K562 (cell line): ENCODE results near the gene TRNAU1AP.

ENCODE experiments used
- CTCF ChIP-seq, 3 experiments: IDR thresholded peaks in 2 of 3; conservative IDR thresholded peaks in 1 of 3; 2 replicates each; pipeline ENCODE4 v1.5.1; 2011 to 2012; ENCODE audit warnings: low read length in 3 of 3, mild to moderate bottlenecking in 3 of 3, control low read depth in 2 of 3, improper control_type of control experiment in 1 of 3, inconsistent platforms in 1 of 3, low read depth in 1 of 3, mixed read lengths in 1 of 3, moderate library complexity in 1 of 3; ENCODE audit not compliant: insufficient read depth in 2 of 3
- FOXK1 ChIP-seq: sonication (generic); formaldehyde crosslinking; IDR thresholded peaks from 2 replicates; pipeline ENCODE4 v1.8.0; 2022; ENCODE audit warnings: missing genetic modification reagents, mild to moderate bottlenecking, borderline replicate concordance
- GABPA ChIP-seq: fragments of 200-800 bp; sonication (Bioruptor generic); conservative IDR thresholded peaks from 2 replicates; pipeline ENCODE4 v1.6.1; 2016; ENCODE audit warnings: low read depth, missing genetic modification characterization, missing compliant biosample characterization
- L3MBTL2 ChIP-seq: fragments of 450-650 bp; IDR thresholded peaks from 2 replicates; pipeline ENCODE4 v1.6.1; 2016; ENCODE audit warnings: mild to moderate bottlenecking, moderate library complexity
- MYC ChIP-seq, 2 experiments: fragments of 250-450 bp in 1 of 2; sonication (Bioruptor Pico) in 1 of 2; IDR thresholded peaks; 2 replicates each; pipeline versions ENCODE4 v1.5.1 to v1.6.1; 2012 to 2021; ENCODE audit warnings: low read depth in 2 of 2, borderline replicate concordance in 1 of 2, improper control_type of control experiment in 1 of 2, low read length in 1 of 2, mild to moderate bottlenecking in 1 of 2, moderate library complexity in 1 of 2
- NCOA6 ChIP-seq: fragments of 450-650 bp; IDR thresholded peaks from 2 replicates; pipeline ENCODE4 v1.6.1; 2017; ENCODE audit warnings: mild to moderate bottlenecking
- NRF1 ChIP-seq, 2 experiments: fragments of 450-650 bp; IDR thresholded peaks in 1 of 2; conservative IDR thresholded peaks in 1 of 2; 2 replicates each; pipeline ENCODE4 v1.6.1; 2014; ENCODE audit warnings: mild to moderate bottlenecking in 2 of 2
- PHF20 ChIP-seq: fragments of 450-650 bp; IDR thresholded peaks from 2 replicates; pipeline ENCODE4 v1.6.1; 2018; ENCODE audit not compliant: partially characterized antibody
- POLR2A ChIP-seq: fragments of 450-650 bp; conservative IDR thresholded peaks from 2 replicates; pipeline ENCODE4 v1.6.1; 2016
- TRIM24 ChIP-seq, 2 experiments: fragments of 450-650 bp; IDR thresholded peaks; 2 replicates each; pipeline ENCODE4 v1.6.1; 2016
- ZNF239 ChIP-seq: fragments of 250-450 bp; sonication (Bioruptor Pico); IDR thresholded peaks from 2 replicates; pipeline ENCODE4 v1.4.0; 2020; ENCODE audit warnings: mild to moderate bottlenecking
- ZNF398 ChIP-seq: fragments of 250-450 bp; sonication (Bioruptor Pico); IDR thresholded peaks from 2 replicates; pipeline ENCODE4 v1.8.0; 2021; ENCODE audit warnings: moderate library complexity, mild to moderate bottlenecking, inconsistent platforms
- TF ChIP-seq, protein P1 (sequence below): sonication (generic); formaldehyde crosslinking; IDR thresholded peaks from 2 replicates; pipeline ENCODE4 v1.8.1; 2022; ENCODE audit warnings: missing genetic modification reagents
- TF ChIP-seq, protein P2 (sequence below), 2 experiments: fragments of 450-650 bp; formaldehyde crosslinking in 1 of 2; IDR thresholded peaks; 2 replicates each; pipeline versions ENCODE4 v1.4.0 to v1.6.1; 2014 to 2020; ENCODE audit warnings: mild to moderate bottlenecking in 2 of 2, borderline replicate concordance in 1 of 2, low read depth in 1 of 2

GRCh38 chr1:28518000-28518744, 34.7 kb upstream of the TRNAU1AP start:
- TF ChIP-seq MYC (IDR thresholded peaks at IDR 0.05; ENCODE audit: low read depth, low read length) = peak; percentile 89
- no peak; the same call in 1 of the 2 replicates for TF ChIP-seq MYC (CRISPR knock-in tag; IDR thresholded peaks at IDR 0.05; ENCODE audit: borderline replicate concordance, low read depth)
- TF ChIP-seq GABPA (tag) = peak; percentile 39; the same call in 1 of the 2 replicates
- TF ChIP-seq NRF1 (conservative IDR thresholded peaks at IDR 0.05 in 1 of 2, IDR thresholded peaks at IDR 0.05 in 1 of 2) = peak; percentile 96 to 97
- peak; percentile 96 to 99 (median 96) for TF ChIP-seq CTCF (IDR thresholded peaks at IDR 0.05 in 2 of 3, conservative IDR thresholded peaks at IDR 0.05 in 1 of 3; ENCODE audit: insufficient read depth in 2 of 3, low read depth in 1 of 3, low read length in 3 of 3)
- TF ChIP-seq L3MBTL2 = peak; percentile 89
- no peak for TF ChIP-seq TRIM24 (IDR thresholded peaks at IDR 0.05)
- TF ChIP-seq, protein P1, sequence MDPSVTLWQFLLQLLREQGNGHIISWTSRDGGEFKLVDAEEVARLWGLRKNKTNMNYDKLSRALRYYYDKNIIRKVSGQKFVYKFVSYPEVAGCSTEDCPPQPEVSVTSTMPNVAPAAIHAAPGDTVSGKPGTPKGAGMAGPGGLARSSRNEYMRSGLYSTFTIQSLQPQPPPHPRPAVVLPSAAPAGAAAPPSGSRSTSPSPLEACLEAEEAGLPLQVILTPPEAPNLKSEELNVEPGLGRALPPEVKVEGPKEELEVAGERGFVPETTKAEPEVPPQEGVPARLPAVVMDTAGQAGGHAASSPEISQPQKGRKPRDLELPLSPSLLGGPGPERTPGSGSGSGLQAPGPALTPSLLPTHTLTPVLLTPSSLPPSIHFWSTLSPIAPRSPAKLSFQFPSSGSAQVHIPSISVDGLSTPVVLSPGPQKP (CRISPR knock-in tag) = no peak
- peak; percentile 87 for TF ChIP-seq POLR2A
- TF ChIP-seq NCOA6 = no peak
- TF ChIP-seq ZNF239 (CRISPR knock-in tag) = no peak
- TF ChIP-seq, protein P2, sequence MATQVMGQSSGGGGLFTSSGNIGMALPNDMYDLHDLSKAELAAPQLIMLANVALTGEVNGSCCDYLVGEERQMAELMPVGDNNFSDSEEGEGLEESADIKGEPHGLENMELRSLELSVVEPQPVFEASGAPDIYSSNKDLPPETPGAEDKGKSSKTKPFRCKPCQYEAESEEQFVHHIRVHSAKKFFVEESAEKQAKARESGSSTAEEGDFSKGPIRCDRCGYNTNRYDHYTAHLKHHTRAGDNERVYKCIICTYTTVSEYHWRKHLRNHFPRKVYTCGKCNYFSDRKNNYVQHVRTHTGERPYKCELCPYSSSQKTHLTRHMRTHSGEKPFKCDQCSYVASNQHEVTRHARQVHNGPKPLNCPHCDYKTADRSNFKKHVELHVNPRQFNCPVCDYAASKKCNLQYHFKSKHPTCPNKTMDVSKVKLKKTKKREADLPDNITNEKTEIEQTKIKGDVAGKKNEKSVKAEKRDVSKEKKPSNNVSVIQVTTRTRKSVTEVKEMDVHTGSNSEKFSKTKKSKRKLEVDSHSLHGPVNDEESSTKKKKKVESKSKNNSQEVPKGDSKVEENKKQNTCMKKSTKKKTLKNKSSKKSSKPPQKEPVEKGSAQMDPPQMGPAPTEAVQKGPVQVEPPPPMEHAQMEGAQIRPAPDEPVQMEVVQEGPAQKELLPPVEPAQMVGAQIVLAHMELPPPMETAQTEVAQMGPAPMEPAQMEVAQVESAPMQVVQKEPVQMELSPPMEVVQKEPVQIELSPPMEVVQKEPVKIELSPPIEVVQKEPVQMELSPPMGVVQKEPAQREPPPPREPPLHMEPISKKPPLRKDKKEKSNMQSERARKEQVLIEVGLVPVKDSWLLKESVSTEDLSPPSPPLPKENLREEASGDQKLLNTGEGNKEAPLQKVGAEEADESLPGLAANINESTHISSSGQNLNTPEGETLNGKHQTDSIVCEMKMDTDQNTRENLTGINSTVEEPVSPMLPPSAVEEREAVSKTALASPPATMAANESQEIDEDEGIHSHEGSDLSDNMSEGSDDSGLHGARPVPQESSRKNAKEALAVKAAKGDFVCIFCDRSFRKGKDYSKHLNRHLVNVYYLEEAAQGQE (IDR thresholded peaks at IDR 0.05; ENCODE audit: borderline replicate concordance) = peak; percentile 78
- TF ChIP-seq, protein P2 (CRISPR knock-in tag; IDR thresholded peaks at IDR 0.05; ENCODE audit: low read depth) = peak; percentile 83; the same call in 1 of the 2 replicates
- no peak for TF ChIP-seq ZNF398 (CRISPR knock-in tag)
- TF ChIP-seq FOXK1 (CRISPR knock-in tag) = no peak
- TF ChIP-seq PHF20 = peak; percentile 20
